Skin epidermis (tissue), 12 donors: ENCODE results near the gene AFAP1L1.
A peak's percentile ranks its signal among the peaks of the same experiment; 100 is the strongest.

ENCODE experiments used
- H3K27ac ChIP-seq, 21 experiments: fragments of 200-600 bp; sonication (generic) in 11 of 21; one replicate each; pipeline ENCODE4 v1.5.0; 2020; ENCODE audit warnings: mild to moderate bottlenecking in 3 of 21, inconsistent platforms in 2 of 21, moderate library complexity in 2 of 21
- H3K4me3 ChIP-seq, 7 experiments: fragments of 200-600 bp; sonication (generic) in 2 of 7; one replicate each; pipeline ENCODE4 v1.5.0; 2020; ENCODE audit warnings: inconsistent platforms in 2 of 7, mild to moderate bottlenecking in 2 of 7, moderate library complexity in 1 of 7

Gene AFAP1L1

DNA sequence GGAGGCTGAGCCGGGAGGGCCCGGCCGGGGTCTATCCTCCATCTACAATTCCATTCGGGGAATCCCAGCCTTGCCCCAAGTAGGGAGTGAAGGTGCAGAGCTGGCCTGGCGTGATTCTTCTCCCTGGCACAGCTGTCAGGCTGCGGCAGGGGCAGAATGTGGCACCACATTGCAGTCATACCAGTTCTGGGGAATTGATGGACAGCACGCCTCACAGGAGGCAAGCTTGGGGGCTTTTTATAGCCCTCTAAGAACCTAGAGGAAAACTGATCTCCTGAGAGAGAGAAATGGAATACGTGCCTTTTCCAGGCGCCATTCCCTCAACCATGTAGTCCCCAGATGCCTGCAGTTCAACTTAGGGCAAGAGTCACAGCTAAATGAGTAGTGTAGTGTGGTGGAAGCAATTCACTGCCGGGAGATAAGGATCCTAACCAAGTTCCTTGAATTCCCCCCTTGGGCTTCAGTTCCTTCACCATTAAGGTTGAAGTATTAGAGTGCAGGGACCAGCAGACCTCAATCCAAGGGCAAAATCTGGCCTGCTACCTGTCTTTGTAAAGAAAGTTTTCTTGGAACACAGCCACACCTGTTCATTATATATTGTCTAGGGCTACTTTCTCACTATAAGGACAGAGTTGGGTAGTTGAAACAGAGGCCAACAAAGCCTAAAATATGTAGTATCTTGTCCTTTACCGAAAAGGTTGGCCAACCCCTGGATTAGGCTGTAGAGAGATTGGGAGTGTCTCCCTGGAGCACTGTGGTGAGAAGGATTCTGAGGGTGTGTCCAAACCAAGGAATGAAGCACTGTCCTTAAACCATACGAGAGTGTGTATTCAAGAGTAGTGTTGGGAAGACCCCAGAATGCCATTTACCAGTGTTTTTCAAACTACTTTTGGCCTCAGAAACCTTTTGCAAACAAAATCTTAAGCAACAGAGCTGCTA lies 10.6 kb downstream of the AFAP1L1 start:
- H3K27ac ChIP-seq, result peak overlapping the region in 3 of 21 experiments; percentile 16 to 31 (median 21)

DNA sequence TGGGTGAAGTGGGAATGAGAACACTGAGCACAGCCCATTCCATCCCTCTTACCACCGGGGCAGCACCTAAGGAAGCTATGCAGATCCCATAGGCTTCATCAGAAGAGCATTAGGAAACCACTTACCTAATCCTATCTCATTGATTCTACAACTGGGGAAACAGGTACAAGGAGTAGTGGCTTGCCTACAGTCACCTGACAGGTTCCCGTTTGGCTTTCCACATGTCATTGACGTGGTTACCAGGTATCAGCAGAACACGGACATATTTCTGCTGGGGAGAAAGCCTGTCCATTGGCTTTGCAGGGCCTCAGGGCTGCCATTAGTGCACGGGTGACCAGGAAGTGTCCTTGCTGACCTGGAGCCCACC lies 11.3 kb downstream of the AFAP1L1 start:
- Histone ChIP-seq H3K4me3 (no peak overlapping the region), H3K27ac (no peak overlapping the region)

More for the DNA sequence above, 10.6 kb downstream of the AFAP1L1 start:
- H3K4me3 ChIP-seq, result no peak overlapping the region

DNA sequence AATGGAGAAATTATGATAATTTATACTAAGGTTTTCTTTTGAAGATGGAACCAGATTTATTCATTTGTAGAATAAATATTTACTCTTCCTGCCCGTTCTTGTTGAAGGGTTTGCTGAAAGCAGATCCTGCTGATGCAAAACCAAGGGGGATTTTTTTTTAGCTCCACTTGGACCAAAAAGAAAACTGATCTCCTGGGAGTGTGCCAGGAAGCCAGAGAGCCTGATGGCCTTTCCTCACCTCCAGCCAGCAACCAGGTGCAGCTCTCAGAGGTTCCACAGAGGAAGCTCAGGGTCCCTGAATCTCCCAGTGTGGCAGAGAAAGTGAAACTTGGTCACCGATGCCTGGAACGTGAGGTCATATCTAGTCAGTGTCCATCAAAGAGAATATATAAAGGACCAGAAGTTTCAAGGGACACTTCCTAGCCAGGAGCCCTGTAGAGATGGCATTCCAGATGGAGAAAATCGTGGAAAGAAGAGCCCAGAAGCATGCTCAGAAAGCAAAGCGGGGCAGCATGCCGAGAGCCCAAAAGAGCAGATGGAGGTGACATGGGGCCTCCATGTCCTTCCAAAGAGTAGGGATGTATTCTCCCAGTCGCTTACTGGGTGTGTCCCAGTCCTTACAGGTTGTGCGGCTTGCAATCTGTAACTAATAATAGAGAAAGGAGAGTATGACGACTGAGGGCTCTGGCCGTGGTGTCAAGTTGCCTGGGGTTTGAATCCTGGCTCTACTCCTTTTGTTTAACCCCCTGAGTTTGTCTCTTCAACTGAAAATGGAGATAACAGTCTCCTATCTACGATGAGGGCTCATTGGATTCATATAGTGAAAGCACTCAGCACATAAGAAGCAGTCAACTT lies 12.2 kb downstream of the AFAP1L1 start:
- no peak overlapping the region for H3K4me3 ChIP-seq
- H3K27ac ChIP-seq, result peak overlapping the region in 8 of 21 experiments; percentile 7 to 73 (median 60)

- peak overlapping the region in 10 of 21 experiments; percentile 1 to 73 (median 60) for H3K27ac ChIP-seq
- no peak overlapping the region for H3K4me3 ChIP-seq
Measured at GRCh38 chr5:149284501-149284900, 12.8 kb downstream of the AFAP1L1 start.

DNA sequence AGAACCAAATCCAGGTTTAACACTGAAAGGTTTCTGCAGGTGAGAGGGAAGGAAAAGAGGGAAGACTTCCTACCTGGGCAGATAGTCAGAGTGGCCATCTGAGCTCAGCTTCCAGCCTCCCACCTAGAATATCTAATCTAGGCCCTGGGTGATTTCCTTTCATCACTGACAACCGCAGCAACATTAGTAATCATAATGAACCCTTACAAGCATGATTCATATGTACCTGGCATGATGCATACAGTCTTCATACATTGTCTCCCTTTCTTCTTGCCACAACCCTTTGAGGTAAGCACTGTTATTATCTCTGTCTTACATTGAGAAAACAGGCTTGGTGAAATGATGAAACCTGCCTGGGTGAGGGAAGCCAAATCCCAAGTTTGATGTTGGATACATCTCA lies 13.5 kb downstream of the AFAP1L1 start:
- no peak overlapping the region for H3K4me3 ChIP-seq
- H3K27ac ChIP-seq, result peak overlapping the region in 9 of 21 experiments; percentile 1 to 73 (median 53)

DNA sequence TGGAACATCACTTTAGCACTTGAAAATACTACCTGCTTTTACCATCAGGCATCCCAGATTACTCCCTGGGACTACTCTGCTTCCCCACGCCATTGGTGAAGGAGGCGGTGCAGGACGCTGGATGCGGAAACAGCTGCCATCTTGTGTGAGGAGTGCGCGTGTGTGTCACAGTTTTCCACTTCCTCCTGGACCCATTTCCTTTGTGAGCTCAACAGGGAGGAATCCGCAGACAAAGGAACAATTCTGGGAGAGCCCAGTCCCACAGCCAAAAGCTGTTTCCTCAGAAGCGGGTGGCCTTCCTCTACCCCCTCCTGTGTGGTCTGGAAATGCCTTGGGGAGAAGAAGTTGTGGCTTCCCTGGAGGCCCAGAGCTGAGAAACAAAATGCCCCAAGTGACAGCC lies 16.8 kb downstream of the AFAP1L1 start:
- Histone ChIP-seq H3K27ac (peak overlapping the region in 9 of 21 experiments; percentile 5 to 78 (median 31)), H3K4me3 (no peak overlapping the region)

DNA sequence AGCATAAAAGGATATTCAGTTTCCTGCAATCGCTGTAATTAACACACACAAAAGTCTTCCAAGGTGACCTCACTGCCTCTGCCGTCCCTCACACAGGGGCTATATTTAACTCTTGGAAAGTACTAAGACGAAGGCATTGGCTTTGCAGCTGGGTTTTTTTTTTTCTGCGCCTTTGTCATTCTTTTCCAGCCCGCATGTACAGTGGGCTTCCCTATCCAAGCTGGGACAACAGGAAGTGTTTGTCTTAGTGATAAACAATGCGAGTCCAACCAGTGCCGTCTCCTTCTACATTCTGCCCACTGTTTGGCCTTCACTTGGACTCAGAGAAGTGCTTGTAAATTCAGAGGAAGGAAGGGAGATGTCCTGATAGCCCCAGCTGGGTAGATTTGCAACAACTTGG lies 17.6 kb downstream of the AFAP1L1 start:
- Histone ChIP-seq H3K4me3 (no peak overlapping the region), H3K27ac (peak overlapping the region in 4 of 21 experiments; percentile 16 to 68 (median 20))

GRCh38 chr5:149294872-149295829 lies 23.5 kb downstream of the AFAP1L1 start:
- no peak overlapping the region for H3K27ac ChIP-seq

GRCh38 chr5:149297340-149298025 lies 25.8 kb downstream of the AFAP1L1 start:
- no peak overlapping the region for H3K4me3 ChIP-seq
- H3K27ac ChIP-seq, result peak overlapping the region in 2 of 21 experiments; percentile 2 to 8

More at GRCh38 chr5:149294872-149295829, 23.5 kb downstream of the AFAP1L1 start:
- H3K4me3 ChIP-seq, result no peak overlapping the region

- no peak overlapping the region for H3K4me3 ChIP-seq
Measured at GRCh38 chr5:149298163-149298562, 26.5 kb downstream of the AFAP1L1 start.

GRCh38 chr5:149298842-149299404 lies 27.3 kb downstream of the AFAP1L1 start:
- H3K27ac ChIP-seq, result peak overlapping the region in 5 of 21 experiments; percentile 1 to 69 (median 6)
- H3K4me3 ChIP-seq, result no peak overlapping the region

More at GRCh38 chr5:149298163-149298562, 26.5 kb downstream of the AFAP1L1 start:
- peak overlapping the region in 2 of 21 experiments; percentile 8 to 17 for H3K27ac ChIP-seq

GRCh38 chr5:149299451-149300054 lies 27.9 kb downstream of the AFAP1L1 start:
- Histone ChIP-seq H3K4me3 (no peak overlapping the region), H3K27ac (peak overlapping the region in 6 of 21 experiments; percentile 1 to 69 (median 4))

GRCh38 chr5:149300441-149300840 lies 28.8 kb downstream of the AFAP1L1 start:
- H3K4me3 ChIP-seq, result no peak overlapping the region
- H3K27ac ChIP-seq, result no peak overlapping the region

DNA sequence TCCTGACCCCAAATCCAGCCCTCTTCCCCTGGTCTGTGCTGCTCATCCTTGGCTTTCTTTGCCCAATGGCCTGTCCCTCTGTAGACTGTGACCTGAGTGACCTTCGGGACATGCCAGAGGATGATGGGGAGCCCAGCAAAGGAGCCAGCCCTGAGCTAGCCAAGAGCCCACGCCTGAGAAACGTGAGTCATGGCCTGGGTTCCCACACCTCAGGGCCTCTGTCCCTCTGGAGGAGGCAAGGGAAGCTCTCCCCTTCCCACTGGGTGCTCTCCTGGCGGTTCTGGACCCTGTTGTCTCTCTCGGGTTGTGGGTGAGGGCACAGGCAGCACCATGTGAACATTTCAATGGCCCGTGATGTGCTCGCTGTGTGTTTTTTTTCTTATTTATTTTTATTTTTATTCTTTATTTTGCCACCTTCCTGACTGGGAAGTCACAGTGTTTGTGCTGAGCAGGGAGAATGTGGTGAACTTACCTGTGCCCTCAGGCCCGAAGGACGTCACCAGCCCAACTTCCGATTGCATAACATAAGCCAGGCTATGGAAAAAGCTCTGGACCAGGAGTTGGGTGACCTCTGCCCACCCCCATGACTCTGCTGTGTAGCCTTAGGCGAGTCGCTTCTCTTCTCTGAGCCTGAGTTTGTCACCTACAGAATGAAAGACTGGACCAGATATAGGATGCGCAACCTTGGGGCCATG lies 29.5 kb downstream of the AFAP1L1 start:
- H3K4me3 ChIP-seq, result no peak overlapping the region
- H3K27ac ChIP-seq, result no peak overlapping the region

- H3K4me3 ChIP-seq, result no peak overlapping the region
- H3K27ac ChIP-seq, result peak overlapping the region in 1 of 21 experiments; percentile 0
Measured at GRCh38 chr5:149301744-149302380, 30.2 kb downstream of the AFAP1L1 start.

DNA sequence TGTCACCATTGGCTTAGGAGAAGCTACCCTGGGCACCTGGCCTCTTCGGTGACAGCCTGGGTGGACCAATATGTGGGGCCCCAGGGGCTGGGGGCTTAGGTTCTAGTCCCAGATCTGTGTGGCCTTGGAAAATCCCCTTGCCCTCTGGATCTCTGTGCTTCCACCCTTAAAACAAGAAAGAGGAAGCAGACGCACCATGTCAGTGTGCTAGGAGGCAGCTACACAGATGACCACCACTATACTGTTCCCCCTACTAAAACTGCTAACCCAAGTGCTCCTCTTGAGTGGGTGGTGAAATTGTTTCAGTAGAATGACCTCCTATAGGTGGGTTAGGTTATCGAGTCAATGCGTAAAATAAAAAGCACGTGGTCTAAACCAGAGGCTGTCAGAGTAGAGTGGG lies 31.0 kb downstream of the AFAP1L1 start:
- Histone ChIP-seq H3K4me3 (no peak overlapping the region), H3K27ac (peak overlapping the region in 2 of 21 experiments; percentile 0 to 6)

- H3K27ac ChIP-seq, result no peak overlapping the region
- H3K4me3 ChIP-seq, result no peak overlapping the region
Measured at GRCh38 chr5:149303210-149303609, 31.6 kb downstream of the AFAP1L1 start.
